ENCODE data around the gene ANO3.

GRCh38 chr11:26696330-26696729 is 364.4 kb downstream of the ANO3 start:
- TF ChIP-seq CTCF (IDR thresholded peaks at IDR 0.05) (no peak), EZH2 (IDR thresholded peaks at IDR 0.05; ENCODE audit: borderline replicate concordance, insufficient read depth, low read depth, low read length, poor library complexity, severe bottlenecking) (no peak)
